B cell (primary cell): ENCODE measurements around the gene GOLGA6L2. TPM values are rescaled to one million over a fixed set of nuclear protein-coding genes. Genes with fewer than 3 reads are reported as not detected.

ENCODE experiments used
- ATAC-seq: fragments of 200-7000 bp; cut with Tn5 transposase; one replicate; pipeline ENCODE4 v1.10.0; 2021; ENCODE audit warnings: low read depth, mild to moderate bottlenecking, moderate number of reproducible peaks, moderate library complexity
- CTCF ChIA-PET: fragments of 350-600 bp; sonication (Branson Sonifier 250); formaldehyde crosslinking; loops from one replicate; lab custom pipeline; 2021; ENCODE audit warnings: antibody characterized with exemption, inconsistent platforms; lab: Charles Lee
- POLR2A ChIA-PET: fragments of 350-600 bp; sonication (Branson Sonifier 250); formaldehyde crosslinking; loops from one replicate; lab custom pipeline; 2021; ENCODE audit warnings: antibody characterized with exemption; lab: Charles Lee
- DNase-seq: peaks from one replicate; pipeline ENCODE4 v3.0.0; 2013
- H2AFZ ChIP-seq: 2 replicates; pipeline ENCODE4 v1.6.1; 2012; ENCODE audit warnings: mild to moderate bottlenecking, low read depth, low read length; ENCODE audit not compliant: insufficient read depth, poor library complexity, severe bottlenecking
- H3K27ac ChIP-seq, 2 donors: 1 replicate in 1 of 2; 2 replicates in 1 of 2; pipeline ENCODE4 v1.5.1; 2012 to 2013; ENCODE audit warnings: low read length in 2 of 2, mild to moderate bottlenecking in 2 of 2, moderate library complexity in 1 of 2
- H3K27me3 ChIP-seq, 4 experiments: fragments of 200-600 bp in 1 of 4; sonication (generic) in 1 of 4; replicated peaks in 1 of 4; 1 replicate in 2 of 4; 2 replicates in 2 of 4; pipeline versions ENCODE4 v1.6.1 to v1.7.0; 2013 to 2016; ENCODE audit warnings: low read length in 3 of 4, mild to moderate bottlenecking in 2 of 4, mixed read lengths in 1 of 4, moderate library complexity in 1 of 4; ENCODE audit not compliant: insufficient read depth in 4 of 4, control insufficient read depth in 3 of 4; ENCODE audit errors: control extremely low read depth in 1 of 4
- H3K36me3 ChIP-seq, 2 experiments: replicated peaks in 1 of 2; 1 replicate in 1 of 2; 2 replicates in 1 of 2; pipeline versions ENCODE4 v1.6.1 to v1.7.1; 2013; ENCODE audit warnings: low read length in 1 of 2; ENCODE audit not compliant: insufficient read depth in 2 of 2, control insufficient read depth in 1 of 2; ENCODE audit errors: control extremely low read depth in 1 of 2, extremely low read depth in 1 of 2
- H3K4me1 ChIP-seq, 2 donors: fragments of 200-600 bp in 1 of 2; sonication (generic) in 1 of 2; 1 replicate in 1 of 2; 2 replicates in 1 of 2; pipeline versions ENCODE4 v1.5.1 to v1.6.1; 2013 to 2017; ENCODE audit warnings: low read length in 2 of 2; ENCODE audit not compliant: control insufficient read depth in 2 of 2, insufficient read depth in 2 of 2
- H3K4me2 ChIP-seq: replicated peaks from 2 replicates; pipeline ENCODE3; 2012; ENCODE audit warnings: mild to moderate bottlenecking, low read depth, low read length; ENCODE audit not compliant: poor library complexity, severe bottlenecking
- H3K4me3 ChIP-seq, 5 experiments: fragments of 200-600 bp in 1 of 5; sonication (generic) in 1 of 5; 1 replicate in 3 of 5; 2 replicates in 2 of 5; pipeline versions ENCODE4 v1.5.1 to v1.7.0; 2011 to 2016; ENCODE audit warnings: low read length in 4 of 5, mild to moderate bottlenecking in 4 of 5, low read depth in 2 of 5, control low read depth in 1 of 5, moderate library complexity in 1 of 5; ENCODE audit not compliant: insufficient read depth in 1 of 5; ENCODE audit errors: control extremely low read depth in 1 of 5, extremely low read depth in 1 of 5
- H3K79me2 ChIP-seq: fragments of 200-600 bp; sonication (generic); one replicate; pipeline ENCODE4 v1.6.0; 2016; ENCODE audit warnings: low read length; ENCODE audit not compliant: control insufficient read depth, insufficient read depth
- H3K9ac ChIP-seq: fragments of 200-600 bp; sonication (generic); 2 replicates; pipeline ENCODE4 v1.6.1; 2017; ENCODE audit warnings: mild to moderate bottlenecking, low read length, moderate library complexity
- H3K9me3 ChIP-seq, 3 donors: one replicate each; pipeline versions ENCODE4 v1.6.1 to v1.7.1; 2013; ENCODE audit warnings: low read length in 2 of 3; ENCODE audit not compliant: control insufficient read depth in 2 of 3, insufficient read depth in 1 of 3; ENCODE audit errors: control extremely low read depth in 1 of 3
- H4K20me1 ChIP-seq: 2 replicates; pipeline ENCODE4 v1.6.0; 2012; ENCODE audit warnings: mild to moderate bottlenecking, low read length; ENCODE audit not compliant: insufficient read depth, control insufficient read depth, poor library complexity, severe bottlenecking
- H3K27ac Mint-ChIP-seq: one replicate; pipeline ENCODE4 v1.8.0; 2021; ENCODE audit warnings: mixed read lengths
- H3K27me3 Mint-ChIP-seq: one replicate; pipeline ENCODE4 v1.8.0; 2021; ENCODE audit warnings: mixed read lengths
- H3K4me1 Mint-ChIP-seq: one replicate; pipeline ENCODE4 v1.8.0; 2021; ENCODE audit warnings: mixed read lengths
- H3K4me3 Mint-ChIP-seq: one replicate; pipeline ENCODE4 v1.8.0; 2021; ENCODE audit warnings: mixed read lengths
- H3K9me3 Mint-ChIP-seq: one replicate; pipeline ENCODE4 v1.8.0; 2022; ENCODE audit warnings: mixed read lengths; ENCODE audit not compliant: insufficient read depth
- CTCF ChIP-seq: fragments of 200-600 bp; IDR thresholded peaks from one replicate; pipeline ENCODE4 v1.8.0; 2022; ENCODE audit warnings: antibody characterized with exemption, mild to moderate bottlenecking
- EZH2 ChIP-seq: IDR thresholded peaks from 2 replicates; pipeline ENCODE4 v1.6.1; 2012; ENCODE audit warnings: borderline replicate concordance, low read depth, mild to moderate bottlenecking, moderate library complexity, low read length; ENCODE audit not compliant: insufficient read depth, poor library complexity, severe bottlenecking
- WGBS: methylation state at CpG from one replicate; pipeline ENCODE4 v1.1.5; 2013; ENCODE audit warnings: missing lambda C conversion rate; ENCODE audit not compliant: insufficient coverage; 5-methylcytosine and 5-hydroxymethylcytosine counted together
- intact Hi-C: fragments of 100-400 bp; cut with micrococcal nuclease; formaldehyde crosslinking; loops from one replicate; pipeline ENCODE4 v1.10.0; 2022
- polyA plus RNA-seq: library from polyadenylated mRNA; depleted of rRNA; stranded (reverse); fragments of >200 nt; gene quantifications from 2 replicates; pipeline ENCODE4 v1.2.3, GENCODE V29; 2012
- total RNA-seq, 2 donors: library from RNA; stranded (reverse); fragments of 120-200 nt in 1 of 2; gene quantifications; 1 replicate in 1 of 2; 2 replicates in 1 of 2; pipeline versions ENCODE4 v1.2.3 to v1.2.4, GENCODE V29; 2013 to 2022

The GOLGA6L2 gene
- total and polyA plus RNA-seq, 2 donors (not counting 1 experiment from before 2014, with no cell fraction given), result not detected

GRCh38 chr15:23439513-23439912 is 7.5 kb downstream of the GOLGA6L2 start:
- CTCF ChIA-PET, result no interaction called here
- Mint-ChIP-seq H3K27me3 (no peaks in the 10 kb centered on the region), H3K9me3 (no peaks in the 10 kb centered on the region), H3K4me3 (no peak overlapping the region), H3K27ac (no peak overlapping the region), H3K4me1 (no peaks in the 10 kb centered on the region)
- Histone ChIP-seq H3K79me2 (no peaks in the 10 kb centered on the region), H3K36me3 (no peaks in the 10 kb centered on the region), H3K9ac (no peak overlapping the region), H3K9me3 (peaks cover 0 to 5% (median 0%) of the 10 kb centered on the region in 3 donors), H4K20me1 (no peaks in the 10 kb centered on the region), H3K27me3 (no peaks in the 10 kb centered on the region), H3K4me3 (no peak overlapping the region), H3K4me2 (no peak overlapping the region), H3K27ac (no peak overlapping the region), H2AFZ (no peak overlapping the region), H3K4me1 (no peaks in the 10 kb centered on the region)
- DNase-seq (no peak), ATAC-seq (no peak)
- POLR2A ChIA-PET, result no interaction called here
- intact Hi-C loops, result no loop called here
- no peak for TF ChIP-seq EZH2
- TF ChIP-seq CTCF, result no peak
- WGBS, result 84% methylated on average over 6 of the region's 7 CpGs

GRCh38 chr15:23438816-23439466 is 8.1 kb downstream of the GOLGA6L2 start:
- TF ChIP-seq EZH2 (no peak), CTCF (no peak)
- DNase-seq (no peak), ATAC-seq (no peak)
- H3K79me2 ChIP-seq, result no peaks in the 10 kb centered on the region
- WGBS, result 83% methylated on average over 3 of the region's 9 CpGs
- no peaks in the 10 kb centered on the region for H3K4me1 Mint-ChIP-seq
- no peak overlapping the region for H3K4me2 ChIP-seq
- H3K27me3 Mint-ChIP-seq, result no peaks in the 10 kb centered on the region
- H3K9me3 ChIP-seq, result peaks cover 0 to 5% (median 0%) of the 10 kb centered on the region in 3 donors
- no peaks in the 10 kb centered on the region for H3K4me1 ChIP-seq
- POLR2A ChIA-PET, result no interaction called here
- no peak overlapping the region for H3K27ac ChIP-seq
- intact Hi-C loops, result no loop called here
- no peaks in the 10 kb centered on the region for H4K20me1 ChIP-seq
- H3K4me3 ChIP-seq, result no peak overlapping the region
- H3K9ac ChIP-seq, result no peak overlapping the region
- H3K27me3 ChIP-seq, result no peaks in the 10 kb centered on the region
- no peak overlapping the region for H3K4me3 Mint-ChIP-seq
- H2AFZ ChIP-seq, result no peak overlapping the region
- no peaks in the 10 kb centered on the region for H3K9me3 Mint-ChIP-seq
- no peaks in the 10 kb centered on the region for H3K36me3 ChIP-seq
- no peak overlapping the region for H3K27ac Mint-ChIP-seq
- CTCF ChIA-PET, result no interaction called here
